Tibial nerve (tissue), 4 donors: ENCODE measurements around the gene PHF2. TPM values are rescaled to one million over a fixed set of nuclear protein-coding genes. Genes with fewer than 3 reads are reported as not detected.

Source experiments
- DNase-seq, 2 donors: peaks; one replicate each; pipeline ENCODE4 v3.0.0-alpha.2; 2019; ENCODE audit warnings: low spot score in 2 of 2
- H3K27ac ChIP-seq, 4 donors: fragments of 200-600 bp; sonication (generic) in 3 of 4; one replicate each; pipeline ENCODE4 v1.5.1; 2017 to 2019; ENCODE audit warnings: mild to moderate bottlenecking in 1 of 4
- H3K27me3 ChIP-seq, 2 donors: fragments of 200-600 bp; sonication (generic) in 1 of 2; one replicate each; pipeline versions ENCODE4 v1.5.1 to v1.6.0; 2017 to 2019
- H3K36me3 ChIP-seq, 3 donors: fragments of 200-600 bp; sonication (generic); one replicate each; pipeline ENCODE4 v1.5.1; 2018 to 2019
- H3K4me1 ChIP-seq, 4 donors: fragments of 200-600 bp; sonication (generic) in 3 of 4; one replicate each; pipeline ENCODE4 v1.5.1; 2017 to 2019
- H3K4me3 ChIP-seq, 4 donors: fragments of 200-600 bp; sonication (generic) in 3 of 4; one replicate each; pipeline ENCODE4 v1.5.1; 2017 to 2019; ENCODE audit warnings: mild to moderate bottlenecking in 1 of 4, moderate library complexity in 1 of 4
- H3K9me3 ChIP-seq, 4 donors: fragments of 200-600 bp; sonication (generic) in 3 of 4; one replicate each; pipeline ENCODE4 v1.5.1; 2017 to 2019
- CTCF ChIP-seq, 5 experiments: fragments of 200-600 bp in 3 of 5; fragments of 450-650 bp in 2 of 5; sonication (generic) in 3 of 5; IDR thresholded peaks; one replicate each; pipeline ENCODE4 v1.5.1; 2016 to 2019; ENCODE audit warnings: antibody characterized with exemption in 5 of 5, mild to moderate bottlenecking in 3 of 5, moderate library complexity in 2 of 5
- EP300 ChIP-seq, 2 donors: sonication (generic); formaldehyde crosslinking; IDR thresholded peaks; one replicate each; pipeline ENCODE4 v1.6.1; 2017; ENCODE audit warnings: antibody characterized with exemption in 2 of 2, mild to moderate bottlenecking in 1 of 2
- POLR2A ChIP-seq, 2 donors: fragments of 450-650 bp; IDR thresholded peaks; one replicate each; pipeline ENCODE4 v1.6.1; 2017; ENCODE audit warnings: antibody characterized with exemption in 2 of 2, mild to moderate bottlenecking in 2 of 2, moderate library complexity in 2 of 2
- WGBS, 2 donors: methylation state at CpG; one replicate each; pipeline ENCODE4 v1.1.5; 2018; 5-methylcytosine and 5-hydroxymethylcytosine counted together
- total RNA-seq, 4 donors: library from RNA; depleted of rRNA; stranded (reverse); fragments of >200 nt; gene quantifications; one replicate each; pipeline ENCODE4 v1.1.0, GENCODE V29; 2016

PHF2 gene
- total RNA-seq, 4 donors from 2014 or later = 36.6 to 41.7 (median 38.6) TPM

- peaks cover 0 to 22% (median 9%) of the 10 kb centered on the region in 3 donors for H3K36me3 ChIP-seq
- H3K27me3 ChIP-seq = no peaks in the 10 kb centered on the region
- peaks cover 0 to 5% (median 0%) of the 10 kb centered on the region in 4 donors for H3K9me3 ChIP-seq
- H3K4me3 ChIP-seq = peak overlapping the region; percentile 54 to 58 (median 56)
- 58 to 63% methylated on average over 15 of the region's 15 CpGs for WGBS, 2 donors
- TF ChIP-seq POLR2A (IDR thresholded peaks at IDR 0.05) (no peak), EP300 (IDR thresholded peaks at IDR 0.05) (no peak), CTCF (IDR thresholded peaks at IDR 0.05) (no peak)
- DNase-seq = no peak
- peak overlapping the region; percentile 84 to 95 (median 92) for H3K27ac ChIP-seq
- peaks cover 0 to 16% (median 8%) of the 10 kb centered on the region in 4 donors for H3K4me1 ChIP-seq
These were observed 9.0 kb upstream of the PHF2 start for GRCh38 chr9:93567271-93567959.

GRCh38 chr9:93568169-93568568 is 8.2 kb upstream of the PHF2 start:
- 86 to 96% methylated on average over 5 of the region's 5 CpGs for WGBS, 2 donors
- Histone ChIP-seq H3K27me3 (no peaks in the 10 kb centered on the region), H3K4me1 (peaks cover 0 to 16% (median 8%) of the 10 kb centered on the region in 4 donors), H3K9me3 (peaks cover 0 to 5% (median 0%) of the 10 kb centered on the region in 4 donors), H3K4me3 (no peak overlapping the region), H3K27ac (peak overlapping the region in 1 of 4 donors; percentile 92), H3K36me3 (peaks cover 0 to 14% (median 7%) of the 10 kb centered on the region in 3 donors)
- TF ChIP-seq EP300 (IDR thresholded peaks at IDR 0.05) = no peak
- no peak for TF ChIP-seq CTCF (IDR thresholded peaks at IDR 0.05)
- TF ChIP-seq POLR2A (IDR thresholded peaks at IDR 0.05) = no peak
- DNase-seq = no peak

GRCh38 chr9:93569621-93570174 is 6.7 kb upstream of the PHF2 start:
- no peak for DNase-seq
- WGBS, 2 donors = 86 to 89% methylated on average over 1 of the region's 1 CpG
- Histone ChIP-seq H3K4me3 (no peak overlapping the region), H3K27ac (no peak overlapping the region), H3K36me3 (no peaks in the 10 kb centered on the region), H3K9me3 (peaks cover 0 to 5% (median 0%) of the 10 kb centered on the region in 4 donors), H3K4me1 (peaks cover 0 to 25% (median 10%) of the 10 kb centered on the region in 4 donors), H3K27me3 (no peaks in the 10 kb centered on the region)
- no peak for TF ChIP-seq EP300 (IDR thresholded peaks at IDR 0.05)
- no peak for TF ChIP-seq CTCF (IDR thresholded peaks at IDR 0.05)
- no peak for TF ChIP-seq POLR2A (IDR thresholded peaks at IDR 0.05)

- DNase-seq = no peak
- peaks cover 0 to 26% (median 15%) of the 10 kb centered on the region in 4 donors for H3K4me1 ChIP-seq
- no peaks in the 10 kb centered on the region for H3K27me3 ChIP-seq
- TF ChIP-seq CTCF (IDR thresholded peaks at IDR 0.05) = no peak
- no peak for TF ChIP-seq EP300 (IDR thresholded peaks at IDR 0.05)
- TF ChIP-seq POLR2A (IDR thresholded peaks at IDR 0.05) = no peak
- H3K9me3 ChIP-seq = peaks cover 0 to 5% (median 0%) of the 10 kb centered on the region in 4 donors
- H3K27ac ChIP-seq = no peak overlapping the region
- no peaks in the 10 kb centered on the region for H3K36me3 ChIP-seq
- no peak overlapping the region for H3K4me3 ChIP-seq
- 53 to 57% methylated on average over 2 of the region's 2 CpGs for WGBS, 2 donors
These were observed 4.2 kb upstream of the PHF2 start for GRCh38 chr9:93572221-93572620.
